Tibial nerve (tissue), 4 donors: ENCODE measurements around the gene GPATCH3.

ENCODE experiments used
- CTCF ChIP-seq, 5 experiments: fragments of 200-600 bp in 3 of 5; fragments of 450-650 bp in 2 of 5; sonication (generic) in 3 of 5; IDR thresholded peaks; one replicate each; pipeline ENCODE4 v1.5.1; 2016 to 2019; ENCODE audit warnings: antibody characterized with exemption in 5 of 5, mild to moderate bottlenecking in 3 of 5, moderate library complexity in 2 of 5
- EP300 ChIP-seq, 2 donors: sonication (generic); formaldehyde crosslinking; IDR thresholded peaks; one replicate each; pipeline ENCODE4 v1.6.1; 2017; ENCODE audit warnings: antibody characterized with exemption in 2 of 2, mild to moderate bottlenecking in 1 of 2
- POLR2A ChIP-seq, 2 donors: fragments of 450-650 bp; IDR thresholded peaks; one replicate each; pipeline ENCODE4 v1.6.1; 2017; ENCODE audit warnings: antibody characterized with exemption in 2 of 2, mild to moderate bottlenecking in 2 of 2, moderate library complexity in 2 of 2

GRCh38 chr1:26946270-26946669, 46.0 kb upstream of the GPATCH3 start:
- TF ChIP-seq POLR2A (IDR thresholded peaks at IDR 0.05) (no peak), CTCF (IDR thresholded peaks at IDR 0.05) (no peak), EP300 (IDR thresholded peaks at IDR 0.05) (no peak)
